Chondrocyte (in vitro differentiated cells): ENCODE measurements around the gene TRIM62. TPM values are rescaled to one million over a fixed set of nuclear protein-coding genes. Genes with fewer than 3 reads are reported as not detected.

ENCODE experiments used
- DNase-seq: peaks from one replicate; pipeline ENCODE4 v3.0.0; 2021; ENCODE audit warnings: mixed read lengths, low spot score
- H3K27ac Mint-ChIP-seq: one replicate; pipeline ENCODE4 v1.8.0; 2021; ENCODE audit warnings: mild to moderate bottlenecking, moderate library complexity, mixed read lengths; ENCODE audit not compliant: unreplicated experiment
- H3K27me3 Mint-ChIP-seq: 2 replicates; pipeline ENCODE4 v1.8.0; 2021; ENCODE audit warnings: low read depth, mixed read lengths
- H3K36me3 Mint-ChIP-seq: 2 replicates; pipeline ENCODE4 v1.8.0; 2021; ENCODE audit warnings: low read depth, mixed read lengths
- H3K4me1 Mint-ChIP-seq: 2 replicates; pipeline ENCODE4 v1.8.0; 2021; ENCODE audit warnings: low read depth, mild to moderate bottlenecking, mixed read lengths
- H3K4me3 Mint-ChIP-seq: one replicate; pipeline ENCODE4 v1.8.0; 2021; ENCODE audit warnings: mild to moderate bottlenecking, moderate library complexity, mixed read lengths; ENCODE audit not compliant: unreplicated experiment
- H3K9me3 Mint-ChIP-seq: 2 replicates; pipeline ENCODE4 v1.8.0; 2021; ENCODE audit warnings: low read depth, mixed read lengths
- total RNA-seq: library from RNA; stranded (reverse); gene quantifications from 3 replicates; pipeline ENCODE4 v1.2.1, GENCODE V29; 2021
- TF ChIP-seq, protein P1 (sequence below): fragments of 200-600 bp; sonication (generic); IDR thresholded peaks from 2 replicates; pipeline ENCODE4 v1.5.0; 2021; ENCODE audit warnings: antibody characterized with exemption, mild to moderate bottlenecking, moderate library complexity

Gene TRIM62
- total RNA-seq, 1 donor from 2014 or later = 17.3 TPM

DNA sequence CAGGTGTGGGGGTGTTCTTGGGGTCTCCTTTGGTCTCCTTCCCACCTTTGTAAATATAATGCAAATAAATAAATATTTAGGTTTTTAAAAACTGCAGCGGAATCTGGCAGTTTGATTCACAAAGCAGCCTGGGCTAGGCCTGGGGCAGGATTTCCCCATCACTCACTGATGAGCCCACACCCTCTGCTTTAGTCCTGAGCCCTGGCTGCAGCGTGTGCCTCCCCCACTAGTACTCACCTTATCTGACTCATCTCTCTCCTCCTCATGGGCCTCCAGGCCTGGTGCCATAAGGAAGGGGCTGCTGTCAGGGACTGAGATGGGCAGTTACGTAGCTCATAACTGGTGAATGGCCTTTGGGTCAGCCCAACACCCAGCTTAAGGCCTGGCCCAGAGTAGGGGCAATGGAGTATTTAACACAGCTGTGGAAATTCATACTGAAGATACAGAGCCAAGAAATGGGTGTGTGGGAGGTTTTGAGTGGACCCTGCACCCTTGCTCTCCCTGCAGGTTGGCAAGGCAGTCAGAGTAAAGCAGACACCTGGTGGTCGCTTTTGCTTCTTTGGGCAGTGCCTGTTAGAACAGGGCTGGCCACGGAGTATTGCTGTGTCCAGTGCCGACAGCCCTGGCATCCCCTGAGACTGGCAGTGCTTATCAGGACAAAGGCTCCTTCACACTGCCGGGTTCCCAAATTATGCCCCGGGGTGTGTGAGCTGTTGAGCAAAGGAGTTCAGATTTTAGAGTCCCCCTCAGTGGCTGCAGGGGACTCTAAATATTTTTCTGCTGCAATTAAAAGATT is 61.2 kb downstream of the TRIM62 start:
- peaks cover 2% of the 10 kb centered on the region for H3K36me3 Mint-ChIP-seq

DNA sequence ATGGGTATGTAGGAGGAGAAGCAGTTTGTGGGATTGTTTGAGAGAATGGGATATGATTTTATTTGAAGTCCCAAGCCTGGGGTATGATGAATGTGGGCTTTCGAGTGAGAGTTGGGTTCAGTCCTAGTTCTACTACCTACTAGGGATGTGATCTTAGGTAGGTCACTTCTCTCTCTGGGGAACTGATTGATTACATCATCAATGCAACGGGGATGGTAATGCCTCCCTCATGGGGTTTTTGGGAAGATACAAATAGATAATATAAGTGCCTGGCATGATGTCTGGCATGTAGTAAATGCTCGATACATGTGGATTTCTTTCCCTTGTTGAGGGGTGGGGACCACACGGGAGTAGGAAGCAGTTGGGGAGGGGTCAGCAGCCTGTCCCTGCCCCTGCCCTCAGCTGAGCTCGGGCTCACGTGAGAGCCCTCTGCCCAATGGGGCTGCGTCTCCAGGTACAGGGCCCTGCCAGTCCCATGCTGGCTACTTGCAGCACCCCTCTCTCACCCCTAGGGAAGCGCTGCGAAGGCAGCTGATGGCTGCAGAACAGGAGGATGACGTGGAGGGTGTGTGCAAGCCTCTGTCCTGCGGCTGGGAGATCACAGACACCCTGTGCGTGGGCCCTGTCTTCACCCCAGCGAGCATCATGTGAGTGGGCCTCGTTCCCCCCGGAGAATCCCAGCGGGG is 62.2 kb downstream of the TRIM62 start:
- H3K36me3 Mint-ChIP-seq = no peaks in the 10 kb centered on the region

More for the DNA sequence above, 61.2 kb downstream of the TRIM62 start:
- Mint-ChIP-seq H3K27ac (no peak overlapping the region), H3K9me3 (no peaks in the 10 kb centered on the region), H3K4me3 (no peak overlapping the region), H3K4me1 (no peaks in the 10 kb centered on the region), H3K27me3 (no peaks in the 10 kb centered on the region)
- TF ChIP-seq, protein P1, sequence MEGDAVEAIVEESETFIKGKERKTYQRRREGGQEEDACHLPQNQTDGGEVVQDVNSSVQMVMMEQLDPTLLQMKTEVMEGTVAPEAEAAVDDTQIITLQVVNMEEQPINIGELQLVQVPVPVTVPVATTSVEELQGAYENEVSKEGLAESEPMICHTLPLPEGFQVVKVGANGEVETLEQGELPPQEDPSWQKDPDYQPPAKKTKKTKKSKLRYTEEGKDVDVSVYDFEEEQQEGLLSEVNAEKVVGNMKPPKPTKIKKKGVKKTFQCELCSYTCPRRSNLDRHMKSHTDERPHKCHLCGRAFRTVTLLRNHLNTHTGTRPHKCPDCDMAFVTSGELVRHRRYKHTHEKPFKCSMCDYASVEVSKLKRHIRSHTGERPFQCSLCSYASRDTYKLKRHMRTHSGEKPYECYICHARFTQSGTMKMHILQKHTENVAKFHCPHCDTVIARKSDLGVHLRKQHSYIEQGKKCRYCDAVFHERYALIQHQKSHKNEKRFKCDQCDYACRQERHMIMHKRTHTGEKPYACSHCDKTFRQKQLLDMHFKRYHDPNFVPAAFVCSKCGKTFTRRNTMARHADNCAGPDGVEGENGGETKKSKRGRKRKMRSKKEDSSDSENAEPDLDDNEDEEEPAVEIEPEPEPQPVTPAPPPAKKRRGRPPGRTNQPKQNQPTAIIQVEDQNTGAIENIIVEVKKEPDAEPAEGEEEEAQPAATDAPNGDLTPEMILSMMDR = no peak
- DNase-seq = no peak

DNA sequence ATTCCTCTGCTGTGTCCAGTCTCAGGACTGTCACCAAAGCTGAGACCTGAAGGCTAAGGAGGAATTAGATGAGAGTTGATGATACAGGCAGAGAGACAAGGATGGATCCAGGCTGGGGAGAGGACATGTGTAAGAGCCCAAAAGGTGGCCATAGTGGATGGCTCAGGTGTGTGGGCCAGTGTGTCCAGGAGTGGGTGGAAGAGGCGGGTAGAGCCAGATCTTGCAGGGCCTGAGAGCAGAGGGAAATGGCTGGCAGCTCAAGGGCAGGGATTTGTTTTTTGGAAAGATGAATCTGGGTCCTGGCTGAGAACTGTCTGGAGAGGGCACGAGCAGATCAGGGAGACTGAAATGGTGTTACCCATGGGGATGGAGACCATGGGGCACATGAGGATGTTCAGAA is 62.8 kb downstream of the TRIM62 start:
- Mint-ChIP-seq H3K27me3 (no peaks in the 10 kb centered on the region), H3K36me3 (no peaks in the 10 kb centered on the region)

More for the DNA sequence above, 62.2 kb downstream of the TRIM62 start:
- DNase-seq = no peak
- TF ChIP-seq, protein P1 = no peak
- Mint-ChIP-seq H3K4me1 (no peaks in the 10 kb centered on the region), H3K9me3 (no peaks in the 10 kb centered on the region), H3K27me3 (no peaks in the 10 kb centered on the region), H3K4me3 (no peak overlapping the region), H3K27ac (no peak overlapping the region)

DNA sequence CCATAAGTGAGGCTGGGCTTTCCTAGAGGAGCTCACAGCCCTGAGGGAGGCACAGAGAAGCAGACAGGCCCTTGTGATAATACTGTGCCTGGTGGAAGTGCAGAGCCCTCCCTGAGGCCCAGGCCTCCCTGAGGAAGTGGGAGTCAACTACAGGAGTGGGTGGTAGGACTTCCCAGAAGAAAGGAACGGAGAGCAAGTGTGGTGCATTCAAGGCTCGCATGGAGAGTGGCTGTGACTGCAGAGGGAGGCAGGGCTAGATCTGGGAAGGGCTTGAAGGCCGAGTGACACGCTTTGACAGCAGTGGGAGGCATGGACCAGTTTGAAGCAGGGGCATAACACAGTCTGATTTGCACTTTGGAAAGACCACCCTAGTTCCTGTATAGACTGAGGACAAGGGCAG is 63.6 kb downstream of the TRIM62 start:
- DNase-seq = no peak
- no peaks in the 10 kb centered on the region for H3K9me3 Mint-ChIP-seq
- H3K27me3 Mint-ChIP-seq = no peaks in the 10 kb centered on the region
- no peaks in the 10 kb centered on the region for H3K4me1 Mint-ChIP-seq
- TF ChIP-seq, protein P1 = no peak
- H3K4me3 Mint-ChIP-seq = no peak overlapping the region
- no peaks in the 10 kb centered on the region for H3K36me3 Mint-ChIP-seq
- no peak overlapping the region for H3K27ac Mint-ChIP-seq

More for the DNA sequence above, 62.8 kb downstream of the TRIM62 start:
- Mint-ChIP-seq H3K27ac (no peak overlapping the region), H3K4me1 (no peaks in the 10 kb centered on the region), H3K4me3 (no peak overlapping the region), H3K9me3 (no peaks in the 10 kb centered on the region)
- TF ChIP-seq, protein P1 = no peak
- no peak for DNase-seq

DNA sequence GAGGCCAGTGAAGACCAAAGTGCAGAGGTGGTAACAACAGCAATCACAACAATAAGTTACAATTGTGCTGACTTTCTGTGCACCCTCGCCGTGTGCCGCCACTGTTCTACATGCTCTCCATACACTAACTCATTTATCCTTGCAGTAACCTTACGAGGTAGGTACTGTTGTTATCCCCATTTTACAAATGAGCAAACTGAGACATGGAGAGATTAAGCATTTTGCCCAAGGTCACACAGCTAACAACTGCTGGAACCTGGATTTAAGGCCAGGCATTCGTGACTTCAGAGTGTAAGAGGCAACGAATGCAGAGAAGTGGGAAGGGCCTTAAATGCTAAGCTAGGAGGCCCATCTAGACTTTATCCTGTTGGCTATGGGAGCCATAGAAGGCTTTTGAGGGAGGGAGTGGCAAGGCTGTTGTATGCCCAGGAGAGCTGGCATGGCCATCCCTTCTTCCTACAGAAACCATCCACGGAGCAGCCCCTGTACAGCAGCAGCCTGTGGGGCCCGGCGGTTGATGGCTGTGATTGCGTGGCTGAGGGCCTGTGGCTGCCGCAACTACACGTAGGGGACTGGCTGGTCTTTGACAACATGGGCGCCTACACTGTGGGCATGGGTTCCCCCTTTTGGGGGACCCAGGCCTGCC is 64.3 kb downstream of the TRIM62 start:
- Mint-ChIP-seq H3K4me3 (no peak overlapping the region), H3K4me1 (no peaks in the 10 kb centered on the region), H3K27me3 (no peaks in the 10 kb centered on the region), H3K27ac (no peak overlapping the region), H3K36me3 (no peaks in the 10 kb centered on the region), H3K9me3 (no peaks in the 10 kb centered on the region)
- DNase-seq = no peak
- TF ChIP-seq, protein P1 = no peak
